Left ventricle myocardium superior (tissue), 1 donor: ENCODE data around the gene ZMYM4. TPM values are rescaled to one million over a fixed set of nuclear protein-coding genes. Genes with fewer than 3 reads are reported as not detected.

Source experiments
- total RNA-seq: library from RNA; stranded (reverse); fragmentation: NEBNext Ultra II Directional; extraction: Animal tissue kit (Norgen Biotek cat#: 25700); gene quantifications from one replicate; pipeline ENCODE4 v1.2.1, GENCODE V29; 2021
- donor health status: DM: no; HTN: yes; CAD: no; lungs with severe emphysema.

The ZMYM4 gene
- total RNA-seq, 1 donor from 2014 or later = 34.9 TPM

Other genes starting within 250 kb of the ZMYM4 start
- 11.1 TPM for gene ZMYM6, start 236.8 kb upstream of the ZMYM4 start, total RNA-seq
- gene ZMYM1, start 189.3 kb upstream of the ZMYM4 start, total RNA-seq = 4.3 TPM
- 82.5 TPM for gene SFPQ, start 75.6 kb upstream of the ZMYM4 start, total RNA-seq